NCI-H526 (cell line): ENCODE measurements around the gene KRTAP5-8.
"Not testable (repeated sequence)": the region's sequence is repeated elsewhere in the genome, so short reads cannot be mapped to it uniquely, and the experiment has no call there.

ENCODE experiments used
- DNase-seq, 2 experiments: peaks; one replicate each; lab custom pipeline; 2025; lab: John Stamatoyannopoulos, UW

KRTAP5-8 gene

GRCh38 chr11:71537977-71538665, at the start of gene KRTAP5-8:
KRTAP5-8 (plus strand) TSS chr11:71538025; CDS start chr11:71538056, 31 bp downstream.
- not testable (repeated sequence) for DNase-seq

- DNase-seq = no peak
Observed at GRCh38 chr11:71488681-71489270, 49.0 kb upstream of the KRTAP5-8 start.

GRCh38 chr11:71489311-71490043, 48.3 kb upstream of the KRTAP5-8 start:
- DNase-seq = no peak

GRCh38 chr11:71490044-71490730, 47.6 kb upstream of the KRTAP5-8 start:
- no peak for DNase-seq

- no peak for DNase-seq
Observed at GRCh38 chr11:71490731-71491390, 47.0 kb upstream of the KRTAP5-8 start.

- DNase-seq = no peak
Observed at GRCh38 chr11:71491531-71491930, 46.3 kb upstream of the KRTAP5-8 start.

GRCh38 chr11:71491940-71492339, 45.9 kb upstream of the KRTAP5-8 start:
- no peak for DNase-seq

- no peak for DNase-seq
Observed at GRCh38 chr11:71495286-71496230, 42.3 kb upstream of the KRTAP5-8 start.

- no peak for DNase-seq
Observed at GRCh38 chr11:71496421-71496820, 41.4 kb upstream of the KRTAP5-8 start.

GRCh38 chr11:71498091-71498490, 39.7 kb upstream of the KRTAP5-8 start:
- no peak for DNase-seq

- DNase-seq = no peak
Observed at GRCh38 chr11:71499125-71499524, 38.7 kb upstream of the KRTAP5-8 start.

- DNase-seq = no peak
Observed at GRCh38 chr11:71499546-71499945, 38.3 kb upstream of the KRTAP5-8 start.

- DNase-seq = no peak
Observed at GRCh38 chr11:71500601-71501021, 37.2 kb upstream of the KRTAP5-8 start.

GRCh38 chr11:71501071-71501985, 36.5 kb upstream of the KRTAP5-8 start:
- no peak for DNase-seq

- no peak for DNase-seq
Observed at GRCh38 chr11:71502026-71502425, 35.8 kb upstream of the KRTAP5-8 start.

- no peak for DNase-seq
Observed at GRCh38 chr11:71502871-71503435, 34.9 kb upstream of the KRTAP5-8 start.

GRCh38 chr11:71504531-71504930, 33.3 kb upstream of the KRTAP5-8 start:
- DNase-seq = no peak

- DNase-seq = no peak
Observed at GRCh38 chr11:71505001-71505400, 32.8 kb upstream of the KRTAP5-8 start.

GRCh38 chr11:71505781-71506180, 32.0 kb upstream of the KRTAP5-8 start:
- DNase-seq = no peak
